HepG2 (cell line): ENCODE measurements around the gene INPP5E. TPM values are rescaled to one million over a fixed set of nuclear protein-coding genes. Genes with fewer than 3 reads are reported as not detected.

Experiments used
- ATAC-seq: fragments of 200-7000 bp; cut with Tn5 transposase; 3 replicates; pipeline ENCODE4 v1.9.1; 2020; ENCODE audit warnings: mild to moderate bottlenecking, moderate library complexity
- BruUV-seq: library from RNA; stranded (reverse); fragments of 400-500 nt; replicated peaks from 2 replicates; lab custom pipeline; 2021; lab: Mats Ljungman, UMichigan
- CTCF ChIA-PET: fragments of 300-600 bp; formaldehyde crosslinking; extraction: SDS; loops from one replicate; lab custom pipeline; 2021; ENCODE audit warnings: low total read pairs, inconsistent platforms, low intra/inter-chr PET ratio; lab: Yijun Ruan, JAX
- POLR2A ChIA-PET: fragments of 350-600 bp; sonication (Branson Sonifier 250); formaldehyde crosslinking; loops from one replicate; lab custom pipeline; 2020; ENCODE audit warnings: antibody characterized with exemption, inconsistent platforms; lab: Yijun Ruan, JAX
- DNase-seq: peaks from one replicate; pipeline ENCODE4 v3.0.0-alpha.2; 2015; ENCODE audit warnings: low spot score
- FAIRE-seq: peaks from 3 replicates; lab custom pipeline; 2011; peaks lifted over from hg19 to GRCh38; lab: Jason Lieb, UNC
- H2AFZ ChIP-seq: one replicate; pipeline ENCODE4 v1.6.1; 2011; ENCODE audit warnings: low read length, inconsistent platforms
- H3K27ac ChIP-seq: fragments of 300-600 bp; 3 replicates; pipeline ENCODE4 v1.8.0; 2011; ENCODE audit warnings: mixed run types, mild to moderate bottlenecking, mixed read lengths, low read length, inconsistent platforms; ENCODE audit not compliant: insufficient read depth; ENCODE audit errors: extremely low read length
- H3K27me3 ChIP-seq, 2 experiments: fragments of 200-600 bp in 1 of 2; 2 replicates in 1 of 2; 3 replicates in 1 of 2; pipeline versions ENCODE4 v1.6.0 to v1.8.0; 2011; ENCODE audit warnings: low read length in 2 of 2, mild to moderate bottlenecking in 2 of 2, moderate library complexity in 2 of 2, inconsistent platforms in 1 of 2; ENCODE audit not compliant: insufficient read depth in 2 of 2, control insufficient read depth in 1 of 2
- H3K36me3 ChIP-seq, 2 experiments: fragments of 200-600 bp in 1 of 2; replicated peaks in 1 of 2; 2 replicates in 1 of 2; 3 replicates in 1 of 2; pipeline versions ENCODE4 v1.5.1 to v1.8.0; 2011; ENCODE audit warnings: low read length in 2 of 2, inconsistent platforms in 1 of 2; ENCODE audit not compliant: insufficient read depth in 2 of 2, control insufficient read depth in 1 of 2
- H3K4me1 ChIP-seq: 2 replicates; pipeline ENCODE4 v1.5.1; 2012; ENCODE audit warnings: low read length, inconsistent platforms; ENCODE audit not compliant: insufficient read depth
- H3K4me2 ChIP-seq: 2 replicates; pipeline ENCODE4 v1.6.0; 2011; ENCODE audit warnings: low read depth, low read length, inconsistent platforms
- H3K4me3 ChIP-seq, 3 experiments: fragments of 200-600 bp in 1 of 3; sonication (generic), shearing (Covaris generic) in 1 of 3; replicated peaks in 1 of 3; 2 replicates each; pipeline ENCODE4 v1.5.1; 2011 to 2016; ENCODE audit warnings: low read length in 3 of 3, inconsistent platforms in 2 of 3, low read depth in 2 of 3, mild to moderate bottlenecking in 2 of 3, control low read depth in 1 of 3, mixed read lengths in 1 of 3; ENCODE audit not compliant: insufficient read depth in 1 of 3
- H3K79me2 ChIP-seq: one replicate; pipeline ENCODE4 v1.6.1; 2011; ENCODE audit warnings: low read length, inconsistent platforms; ENCODE audit not compliant: insufficient read depth
- H3K9ac ChIP-seq: 2 replicates; pipeline ENCODE4 v1.6.0; 2011; ENCODE audit warnings: mild to moderate bottlenecking, low read depth, low read length, inconsistent platforms; ENCODE audit not compliant: insufficient read depth
- H3K9me3 ChIP-seq: 2 replicates; pipeline ENCODE4 v1.5.1; 2012; ENCODE audit warnings: mild to moderate bottlenecking, low read length
- H4K20me1 ChIP-seq: 2 replicates; pipeline ENCODE4 v1.6.0; 2011; ENCODE audit warnings: inconsistent platforms, mild to moderate bottlenecking, low read length, moderate library complexity; ENCODE audit not compliant: insufficient read depth
- CBX1 ChIP-seq: IDR thresholded peaks from one replicate; pipeline ENCODE4 v1.6.1; 2016; ENCODE audit warnings: antibody characterized with exemption, low read depth
- DMAP1 ChIP-seq: IDR thresholded peaks from 2 replicates; pipeline ENCODE4 v1.6.1; 2016
- DZIP1 ChIP-seq: sonication (generic); formaldehyde crosslinking; IDR thresholded peaks from 2 replicates; pipeline ENCODE4 v1.5.0; 2020; ENCODE audit warnings: mild to moderate bottlenecking, missing genetic modification reagents
- FOXA1 ChIP-seq, 2 experiments: fragments of 450-650 bp in 1 of 2; sonication (generic) in 1 of 2; formaldehyde crosslinking in 1 of 2; IDR thresholded peaks; 2 replicates each; pipeline versions ENCODE4 v1.4.0 to v1.6.1; 2016 to 2020; ENCODE audit warnings: missing genetic modification reagents in 1 of 2
- HNRNPL ChIP-seq: fragments of 200-400 bp; formaldehyde crosslinking; IDR thresholded peaks from 2 replicates; pipeline ENCODE4 v1.6.1; 2017; ENCODE audit warnings: mild to moderate bottlenecking, low read depth, low read length
- KDM1A ChIP-seq: IDR thresholded peaks from 2 replicates; pipeline ENCODE4 v1.6.1; 2016; ENCODE audit warnings: missing compliant biosample characterization
- KLF11 ChIP-seq: IDR thresholded peaks from 2 replicates; pipeline ENCODE4 v1.6.1; 2016; ENCODE audit warnings: missing compliant biosample characterization
- MEIS1 ChIP-seq: sonication (generic); formaldehyde crosslinking; IDR thresholded peaks from 2 replicates; pipeline ENCODE4 v1.9.0; 2021; ENCODE audit warnings: mild to moderate bottlenecking, missing genetic modification reagents, moderate library complexity, borderline replicate concordance
- MTA1 ChIP-seq: sonication (generic); formaldehyde crosslinking; IDR thresholded peaks from 2 replicates; pipeline ENCODE4 v1.4.0; 2020; ENCODE audit warnings: missing genetic modification reagents, mild to moderate bottlenecking, borderline replicate concordance
- PCBP1 ChIP-seq: fragments of 200-400 bp; formaldehyde crosslinking; IDR thresholded peaks from 2 replicates; pipeline ENCODE4 v1.6.1; 2017; ENCODE audit warnings: mild to moderate bottlenecking, low read depth, low read length, borderline replicate concordance
- SNAI1 ChIP-seq: sonication (generic); formaldehyde crosslinking; IDR thresholded peaks from 2 replicates; pipeline ENCODE4 v1.5.0; 2020; ENCODE audit warnings: mild to moderate bottlenecking, missing genetic modification reagents, borderline replicate concordance
- ZFP37 ChIP-seq: sonication (generic); formaldehyde crosslinking; IDR thresholded peaks from 2 replicates; pipeline ENCODE4 v1.4.0; 2020; ENCODE audit warnings: missing genetic modification reagents, borderline replicate concordance
- ZMYM2 ChIP-seq: sonication (generic); formaldehyde crosslinking; IDR thresholded peaks from 2 replicates; pipeline ENCODE4 v1.8.0; 2022; ENCODE audit warnings: mild to moderate bottlenecking, missing genetic modification reagents
- ZNF235 ChIP-seq: sonication (generic); formaldehyde crosslinking; IDR thresholded peaks from 2 replicates; pipeline ENCODE4 v1.8.1; 2023; ENCODE audit warnings: mild to moderate bottlenecking, missing genetic modification reagents, borderline replicate concordance
- ZNF362 ChIP-seq: sonication (generic); formaldehyde crosslinking; IDR thresholded peaks from 2 replicates; pipeline ENCODE4 v1.4.0; 2020; ENCODE audit warnings: missing genetic modification reagents, mild to moderate bottlenecking, borderline replicate concordance
- ZNF687 ChIP-seq: sonication (generic); formaldehyde crosslinking; IDR thresholded peaks from 2 replicates; pipeline ENCODE4 v1.5.1; 2020; ENCODE audit warnings: mild to moderate bottlenecking, missing genetic modification reagents, moderate library complexity
- WGBS: methylation state at CpG from one replicate; pipeline ENCODE4 v1.1.6; 2017; ENCODE audit warnings: low lambda C conversion rate; 5-methylcytosine and 5-hydroxymethylcytosine counted together
- in situ Hi-C: cut with HindIII; loops from 2 replicates; pipeline ENCODE4 v1.10.0; 2017; ENCODE audit warnings: low pct_unique_long_range_greater_than_20kb; ENCODE audit not compliant: extremely low pct_ligation_motif_present
- intact Hi-C: fragments of 100-400 bp; cut with micrococcal nuclease; formaldehyde crosslinking; loops from one replicate; pipeline ENCODE4 v1.10.0; 2022; ENCODE audit not compliant: unreplicated experiment
- polyA plus RNA-seq, 8 experiments: library from polyadenylated mRNA; depleted of rRNA in 3 of 8; stranded (reverse) in 7 of 8; unstranded in 1 of 8; fragments of >200 nt; fragmentation: Illumina TruSeq in 4 of 8; extraction: Trizol in 4 of 8; gene quantifications; 2 replicates each; pipeline versions ENCODE4 v1.2.1 to v1.2.3, GENCODE V29; 2011 to 2016; ENCODE audit warnings: low read depth in 4 of 8, missing spikeins in 1 of 8, mixed read lengths in 1 of 8; ENCODE audit not compliant: insufficient read depth in 1 of 8
- total RNA-seq, 5 experiments: library from RNA; depleted of rRNA; stranded (reverse); fragments of >200 nt; fragmentation: Illumina TruSeq; extraction: Trizol; gene quantifications; 2 replicates each; pipeline ENCODE4 v1.2.3, GENCODE V29; 2016; ENCODE audit warnings: low read depth in 1 of 5
- TF ChIP-seq, protein P1 (sequence below): sonication (generic); formaldehyde crosslinking; IDR thresholded peaks from 2 replicates; pipeline ENCODE4 v1.9.0; 2021; ENCODE audit warnings: missing genetic modification reagents, mild to moderate bottlenecking, borderline replicate concordance

The INPP5E gene
- total and polyA plus RNA-seq, 2 of the 13 experiments (the other 11 are each of a cell fraction or from before 2014, with no cell fraction given), result 5.5 TPM

DNA sequence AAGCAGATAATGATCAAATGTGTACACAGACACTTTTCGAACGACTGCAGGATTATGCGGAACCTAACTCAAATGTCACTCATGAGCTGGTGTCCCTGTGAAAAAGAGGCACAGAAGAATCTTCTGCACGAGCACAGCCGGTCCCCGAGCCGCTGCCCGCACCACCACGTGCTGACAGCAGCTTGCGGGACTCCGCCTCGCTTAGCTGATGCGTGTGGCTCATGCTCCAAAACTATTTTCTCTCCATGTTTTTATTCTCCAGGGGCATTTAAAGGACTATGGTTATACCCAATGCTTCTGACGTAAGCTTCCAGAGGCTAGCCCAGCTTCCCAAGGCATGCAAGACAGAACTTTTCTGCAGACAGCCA is 33.7 kb upstream of the INPP5E start:
- no peaks in the 10 kb centered on the region for H3K4me1 ChIP-seq
- WGBS, result 98% methylated on average over 14 of the region's 14 CpGs
- in situ Hi-C loops, result no loop called here
- no peaks in the 10 kb centered on the region for H3K27me3 ChIP-seq
- FAIRE-seq, result no peak
- H4K20me1 ChIP-seq, result peaks cover 20% of the 10 kb centered on the region; the same call in 1 of the 2 replicates
- intact Hi-C loops, result no loop called here
- no peak overlapping the region for H3K27ac ChIP-seq
- peaks cover 7% of the 10 kb centered on the region for H3K79me2 ChIP-seq
- no peak overlapping the region for H3K4me3 ChIP-seq
- TF ChIP-seq ZNF362 (CRISPR knock-in tag) (no peak), KDM1A (CRISPR knock-in tag) (no peak), ZNF235 (CRISPR knock-in tag) (no peak), FOXA1 (IDR thresholded peaks at IDR 0.05) (no peak), FOXA1 (CRISPR knock-in tag; IDR thresholded peaks at IDR 0.05) (no peak), MTA1 (CRISPR knock-in tag) (no peak), DZIP1 (no peak), KLF11 (CRISPR knock-in tag) (no peak), CBX1 (no peak), ZFP37 (CRISPR knock-in tag) (no peak), ZNF687 (CRISPR knock-in tag) (no peak), PCBP1 (no peak), SNAI1 (CRISPR knock-in tag) (no peak), ZMYM2 (CRISPR knock-in tag) (no peak), MEIS1 (CRISPR knock-in tag) (no peak), DMAP1 (CRISPR knock-in tag) (no peak), HNRNPL (no peak)
- TF ChIP-seq, protein P1, sequence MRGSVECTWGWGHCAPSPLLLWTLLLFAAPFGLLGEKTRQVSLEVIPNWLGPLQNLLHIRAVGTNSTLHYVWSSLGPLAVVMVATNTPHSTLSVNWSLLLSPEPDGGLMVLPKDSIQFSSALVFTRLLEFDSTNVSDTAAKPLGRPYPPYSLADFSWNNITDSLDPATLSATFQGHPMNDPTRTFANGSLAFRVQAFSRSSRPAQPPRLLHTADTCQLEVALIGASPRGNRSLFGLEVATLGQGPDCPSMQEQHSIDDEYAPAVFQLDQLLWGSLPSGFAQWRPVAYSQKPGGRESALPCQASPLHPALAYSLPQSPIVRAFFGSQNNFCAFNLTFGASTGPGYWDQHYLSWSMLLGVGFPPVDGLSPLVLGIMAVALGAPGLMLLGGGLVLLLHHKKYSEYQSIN, result no peak
- TF ChIP-seq, all 625 proteins: peak for 0
- Histone ChIP-seq H2AFZ (no peak overlapping the region), H3K36me3 (peaks cover 46 to 98% of the 10 kb centered on the region in 2 experiments), H3K4me2 (no peak overlapping the region), H3K9ac (no peak overlapping the region), H3K9me3 (no peaks in the 10 kb centered on the region)
- ChIA-PET CTCF (no interaction called here), POLR2A (no interaction called here)
- BruUV-seq, result no TSS peak
- ATAC-seq (no peak), DNase-seq (no peak)
